ENCODE data around the gene POLR3GL.

DNA sequence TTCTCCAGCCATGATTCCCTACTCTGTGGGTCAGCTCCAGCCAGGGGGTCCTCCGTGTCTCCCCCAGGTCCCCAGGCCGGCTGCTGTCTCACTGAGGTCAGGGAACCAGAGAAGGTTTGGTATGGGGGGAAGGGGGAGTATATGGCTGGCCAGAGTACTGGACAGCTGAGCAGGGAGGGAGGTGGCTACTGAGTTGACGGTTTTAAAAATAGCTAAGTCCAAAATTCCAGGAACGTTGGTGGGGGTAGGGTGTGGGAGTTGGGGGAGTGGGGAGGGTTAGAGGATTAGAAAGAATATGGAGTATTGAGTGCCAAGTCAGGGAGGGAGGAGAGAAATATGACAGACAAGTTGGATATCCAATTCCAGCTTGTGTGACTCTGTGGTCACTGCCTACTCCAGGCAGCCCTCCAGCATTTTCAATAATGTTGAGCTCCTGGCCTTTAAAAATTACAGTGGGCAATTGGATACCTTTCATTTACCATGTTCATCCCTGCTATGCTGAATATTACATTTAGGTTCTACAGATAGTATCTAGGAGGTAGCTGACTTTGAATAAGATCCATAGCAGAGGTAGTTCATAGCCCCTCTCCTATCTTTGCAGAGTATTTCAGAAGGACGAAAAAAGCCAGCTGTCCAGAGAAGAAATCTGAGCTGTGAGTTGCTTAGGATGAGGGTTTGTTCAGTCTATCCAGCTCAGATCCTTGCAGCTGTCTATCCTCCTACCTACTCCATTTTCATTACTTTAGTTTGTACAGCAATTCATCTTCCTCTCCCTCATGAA, 57.3 kb downstream of the POLR3GL start, which contains the start of gene HJV:
- TF ChIP-seq POLR2A (IDR thresholded peaks at IDR 0.05; ENCODE audit: low read depth, low read length) (no peak), IRF4 (IDR thresholded peaks at IDR 0.05; ENCODE audit: low read depth, low read length) (no peak), TAF1 (IDR thresholded peaks at IDR 0.05; ENCODE audit: borderline replicate concordance, low read depth, low read length) (no peak), NFYB (IDR thresholded peaks at IDR 0.05; ENCODE audit: insufficient read depth, low read depth, low read length) (no peak), POLR2AphosphoS5 (IDR thresholded peaks at IDR 0.05; ENCODE audit: low read length) (no peak), NRF1 (conservative IDR thresholded peaks at IDR 0.05; ENCODE audit: low read depth, low read length) (no peak), CTCF (IDR thresholded peaks at IDR 0.05 in 2 of 3, conservative IDR thresholded peaks at IDR 0.05 in 1 of 3; ENCODE audit: control insufficient read depth in 2 of 3, extremely low read depth in 1 of 3, insufficient read depth in 1 of 3, low read depth in 3 of 3, low read length in 3 of 3) (no peak), RAD51 (IDR thresholded peaks at IDR 0.05) (no peak), ZSCAN29 (IDR thresholded peaks at IDR 0.05) (no peak), MTA3 (IDR thresholded peaks at IDR 0.05; ENCODE audit: borderline replicate concordance, low read length) (no peak), HDAC2 (IDR thresholded peaks at IDR 0.05) (no peak), CHD4 (IDR thresholded peaks at IDR 0.05) (no peak)
- TF ChIP-seq, protein P1, sequence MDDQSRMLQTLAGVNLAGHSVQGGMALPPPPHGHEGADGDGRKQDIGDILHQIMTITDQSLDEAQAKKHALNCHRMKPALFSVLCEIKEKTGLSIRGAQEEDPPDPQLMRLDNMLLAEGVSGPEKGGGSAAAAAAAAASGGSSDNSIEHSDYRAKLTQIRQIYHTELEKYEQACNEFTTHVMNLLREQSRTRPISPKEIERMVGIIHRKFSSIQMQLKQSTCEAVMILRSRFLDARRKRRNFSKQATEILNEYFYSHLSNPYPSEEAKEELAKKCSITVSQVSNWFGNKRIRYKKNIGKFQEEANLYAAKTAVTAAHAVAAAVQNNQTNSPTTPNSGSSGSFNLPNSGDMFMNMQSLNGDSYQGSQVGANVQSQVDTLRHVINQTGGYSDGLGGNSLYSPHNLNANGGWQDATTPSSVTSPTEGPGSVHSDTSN (IDR thresholded peaks at IDR 0.05; ENCODE audit: insufficient replicate concordance, low read depth, low read length): no peak

Data from GM12878 (cell line).